T-helper 1 cell treated with Interleukin-12 subunit alpha and Interleukin-12 subunit beta and Interleukin-4 antibody, amounts not matched to agents 30 μg/mL and 1 μg/mL, for 36 hours (primary cell): ENCODE data around the gene CTAGE15.
"Not testable (repeated sequence)": the region's sequence is repeated elsewhere in the genome, so short reads cannot be mapped to it uniquely, and the experiment has no call there.

ENCODE experiments used
- H3K27ac Mint-ChIP-seq: one replicate; pipeline ENCODE4 v1.8.0; 2021; ENCODE audit warnings: mild to moderate bottlenecking, mixed read lengths
- H3K27me3 Mint-ChIP-seq: one replicate; pipeline ENCODE4 v1.8.0; 2021; ENCODE audit warnings: low read depth, mixed read lengths
- H3K36me3 Mint-ChIP-seq: one replicate; pipeline ENCODE4 v1.8.0; 2021; ENCODE audit warnings: low read depth, mixed read lengths
- H3K4me1 Mint-ChIP-seq: one replicate; pipeline ENCODE4 v1.8.0; 2021; ENCODE audit warnings: low read depth, mixed read lengths
- H3K4me3 Mint-ChIP-seq: one replicate; pipeline ENCODE4 v1.8.0; 2021; ENCODE audit warnings: mild to moderate bottlenecking, moderate library complexity, mixed read lengths
- H3K9me3 Mint-ChIP-seq: one replicate; pipeline ENCODE4 v1.8.0; 2021; ENCODE audit warnings: mixed read lengths

CTAGE15 gene

GRCh38 chr7:143571501-143571900 is at the start of gene CTAGE15:
CTAGE15 (plus strand) TSS chr7:143571801; CDS start chr7:143571818, 17 bp downstream.
- not testable (repeated sequence) for H3K36me3 Mint-ChIP-seq, H3K9me3 Mint-ChIP-seq, H3K27ac Mint-ChIP-seq, H3K4me3 Mint-ChIP-seq, H3K4me1 Mint-ChIP-seq, H3K27me3 Mint-ChIP-seq

GRCh38 chr7:143522309-143522916 is 49.2 kb upstream of the CTAGE15 start:
- not testable (repeated sequence) for H3K27me3 Mint-ChIP-seq, H3K9me3 Mint-ChIP-seq, H3K4me1 Mint-ChIP-seq, H3K4me3 Mint-ChIP-seq, H3K36me3 Mint-ChIP-seq, H3K27ac Mint-ChIP-seq

GRCh38 chr7:143531169-143531926 is 40.3 kb upstream of the CTAGE15 start:
- not testable (repeated sequence) for H3K4me1 Mint-ChIP-seq, H3K27me3 Mint-ChIP-seq, H3K9me3 Mint-ChIP-seq, H3K4me3 Mint-ChIP-seq, H3K27ac Mint-ChIP-seq, H3K36me3 Mint-ChIP-seq

DNA sequence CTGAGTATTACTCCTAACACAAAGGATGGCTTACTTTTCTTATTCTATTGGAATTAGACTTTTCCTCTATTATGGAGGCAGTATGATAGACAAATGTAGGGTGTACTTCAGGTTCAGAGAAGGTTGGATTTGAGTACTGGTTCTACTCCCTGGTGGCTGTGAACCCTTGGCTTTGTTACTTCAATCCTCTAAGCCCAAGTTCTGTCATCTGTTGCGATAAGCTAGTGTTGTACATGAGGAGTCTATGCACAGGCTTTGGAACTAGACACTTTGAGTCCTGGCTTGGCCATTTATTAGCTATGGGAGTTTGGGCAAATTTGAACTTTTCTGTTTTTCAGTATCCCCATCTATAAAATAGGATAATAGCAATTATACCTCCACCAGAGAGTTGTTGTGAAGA is 39.7 kb upstream of the CTAGE15 start:
- not testable (repeated sequence) for H3K27me3 Mint-ChIP-seq, H3K4me3 Mint-ChIP-seq

DNA sequence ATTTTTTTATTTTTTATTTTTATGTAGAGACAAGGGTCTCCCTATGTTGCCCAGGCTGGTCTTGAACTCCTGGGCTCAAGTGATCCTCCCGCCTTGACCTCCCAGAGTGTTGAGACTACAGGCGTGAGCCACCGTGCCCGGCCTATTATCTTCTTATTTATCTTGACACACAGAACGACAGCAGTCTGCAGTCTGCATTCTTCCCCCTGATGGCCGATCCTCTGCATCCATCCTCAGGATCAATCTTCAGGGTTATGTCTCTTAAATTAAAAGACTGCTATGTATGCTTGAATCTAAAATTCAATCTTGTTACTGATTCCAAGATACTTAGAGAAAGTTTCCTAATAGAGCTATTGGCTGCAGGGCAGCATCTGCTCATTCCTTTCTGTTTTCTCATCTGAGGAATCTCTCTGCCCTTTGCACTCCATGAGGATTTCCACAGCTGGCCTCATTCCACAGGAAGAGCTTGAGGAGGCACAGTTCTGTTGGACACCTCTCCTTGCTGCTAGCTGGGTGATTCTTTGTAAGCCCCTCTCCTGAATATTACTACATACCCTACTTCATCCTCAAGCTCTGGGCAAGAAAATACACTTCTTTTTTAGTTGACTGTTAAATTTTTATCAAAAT is 38.3 kb upstream of the CTAGE15 start:
- not testable (repeated sequence) for H3K27me3 Mint-ChIP-seq, H3K9me3 Mint-ChIP-seq

More for the DNA sequence above, 39.7 kb upstream of the CTAGE15 start:
- not testable (repeated sequence) for H3K9me3 Mint-ChIP-seq, H3K4me1 Mint-ChIP-seq, H3K27ac Mint-ChIP-seq, H3K36me3 Mint-ChIP-seq

GRCh38 chr7:143536443-143536842 is 35.2 kb upstream of the CTAGE15 start:
- not testable (repeated sequence) for H3K4me1 Mint-ChIP-seq, H3K9me3 Mint-ChIP-seq, H3K36me3 Mint-ChIP-seq, H3K4me3 Mint-ChIP-seq, H3K27ac Mint-ChIP-seq, H3K27me3 Mint-ChIP-seq

More for the DNA sequence above, 38.3 kb upstream of the CTAGE15 start:
- not testable (repeated sequence) for H3K36me3 Mint-ChIP-seq, H3K27ac Mint-ChIP-seq, H3K4me3 Mint-ChIP-seq, H3K4me1 Mint-ChIP-seq

- not testable (repeated sequence) for H3K4me3 Mint-ChIP-seq, H3K9me3 Mint-ChIP-seq, H3K36me3 Mint-ChIP-seq, H3K27me3 Mint-ChIP-seq, H3K4me1 Mint-ChIP-seq, H3K27ac Mint-ChIP-seq
Observed at GRCh38 chr7:143543288-143544038, 28.1 kb upstream of the CTAGE15 start.

DNA sequence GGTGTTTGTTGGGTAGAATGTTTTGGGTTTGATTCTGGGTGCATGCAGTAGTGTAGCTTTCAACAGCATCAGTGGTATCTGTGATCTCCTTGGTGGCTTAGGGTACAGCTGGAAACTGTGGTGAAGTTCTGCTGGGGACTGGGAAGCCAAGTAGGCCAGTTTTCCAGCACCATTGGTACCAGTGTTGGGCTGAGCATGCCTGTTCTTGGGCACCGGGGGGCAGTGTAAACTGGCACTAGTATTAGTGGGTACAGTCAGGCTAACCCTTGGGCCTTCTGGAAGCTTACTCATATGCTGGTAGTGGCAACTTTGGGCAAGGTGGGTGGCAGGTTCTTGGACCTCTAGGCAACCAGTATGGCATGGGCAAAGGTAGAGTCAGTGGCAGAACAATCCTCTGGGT is 15.6 kb upstream of the CTAGE15 start:
- not testable (repeated sequence) for H3K4me1 Mint-ChIP-seq, H3K36me3 Mint-ChIP-seq, H3K27ac Mint-ChIP-seq, H3K9me3 Mint-ChIP-seq, H3K27me3 Mint-ChIP-seq, H3K4me3 Mint-ChIP-seq

DNA sequence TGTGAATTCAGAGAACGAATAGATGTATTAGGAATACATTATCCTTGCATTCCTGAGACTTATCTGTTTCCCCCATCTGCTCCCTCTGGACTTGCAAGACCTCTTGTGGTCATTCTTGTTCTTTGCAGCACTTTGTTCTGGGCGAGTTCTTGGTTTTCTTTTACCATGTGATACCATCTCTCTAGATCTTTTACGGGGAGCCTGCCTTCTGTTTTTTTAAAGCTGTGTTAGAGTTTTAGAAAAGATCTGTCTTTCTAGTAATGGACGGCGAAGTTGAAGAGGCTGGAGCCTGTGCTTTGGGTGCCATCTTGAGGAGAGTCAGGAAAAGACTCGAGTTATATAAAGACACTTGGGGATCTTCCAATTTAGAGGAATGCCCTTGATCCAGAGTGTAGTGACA is 8.3 kb upstream of the CTAGE15 start:
- not testable (repeated sequence) for H3K27me3 Mint-ChIP-seq, H3K4me1 Mint-ChIP-seq, H3K4me3 Mint-ChIP-seq, H3K9me3 Mint-ChIP-seq, H3K27ac Mint-ChIP-seq, H3K36me3 Mint-ChIP-seq

GRCh38 chr7:143566001-143566400 is 5.6 kb upstream of the CTAGE15 start:
- H3K27ac Mint-ChIP-seq, H3K36me3 Mint-ChIP-seq, H3K4me1 Mint-ChIP-seq, H3K27me3 Mint-ChIP-seq, H3K4me3 Mint-ChIP-seq, H3K9me3 Mint-ChIP-seq: not testable (repeated sequence)

GRCh38 chr7:143588183-143588582 is 16.6 kb downstream of the CTAGE15 start:
- H3K36me3 Mint-ChIP-seq, H3K27me3 Mint-ChIP-seq, H3K4me3 Mint-ChIP-seq, H3K4me1 Mint-ChIP-seq, H3K9me3 Mint-ChIP-seq, H3K27ac Mint-ChIP-seq: not testable (repeated sequence)

GRCh38 chr7:143589897-143590296 is 18.3 kb downstream of the CTAGE15 start:
- not testable (repeated sequence) for H3K27ac Mint-ChIP-seq, H3K36me3 Mint-ChIP-seq, H3K4me1 Mint-ChIP-seq, H3K4me3 Mint-ChIP-seq, H3K27me3 Mint-ChIP-seq, H3K9me3 Mint-ChIP-seq

DNA sequence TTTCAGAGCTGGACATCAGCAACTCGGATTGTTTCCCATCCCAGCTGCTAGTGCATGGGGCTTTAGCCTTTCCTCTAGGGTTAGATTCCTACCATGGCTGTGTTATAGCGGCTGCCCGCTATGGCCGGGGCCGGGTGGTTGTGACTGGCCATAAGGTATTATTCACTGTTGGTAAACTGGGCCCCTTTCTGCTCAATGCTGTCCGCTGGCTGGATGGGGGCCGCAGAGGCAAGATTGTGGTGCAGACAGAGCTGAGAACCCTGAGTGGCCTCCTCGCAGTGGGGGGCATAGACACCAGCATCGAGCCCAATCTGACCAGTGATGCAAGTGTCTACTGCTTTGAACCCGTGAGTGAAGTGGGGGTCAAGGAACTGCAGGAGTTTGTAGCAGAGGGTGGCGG is 26.5 kb downstream of the CTAGE15 start:
- not testable (repeated sequence) for H3K4me1 Mint-ChIP-seq, H3K9me3 Mint-ChIP-seq, H3K27ac Mint-ChIP-seq, H3K27me3 Mint-ChIP-seq, H3K36me3 Mint-ChIP-seq, H3K4me3 Mint-ChIP-seq

GRCh38 chr7:143603549-143603948 is 31.9 kb downstream of the CTAGE15 start:
- not testable (repeated sequence) for H3K27me3 Mint-ChIP-seq, H3K4me3 Mint-ChIP-seq, H3K9me3 Mint-ChIP-seq, H3K36me3 Mint-ChIP-seq, H3K4me1 Mint-ChIP-seq, H3K27ac Mint-ChIP-seq

DNA sequence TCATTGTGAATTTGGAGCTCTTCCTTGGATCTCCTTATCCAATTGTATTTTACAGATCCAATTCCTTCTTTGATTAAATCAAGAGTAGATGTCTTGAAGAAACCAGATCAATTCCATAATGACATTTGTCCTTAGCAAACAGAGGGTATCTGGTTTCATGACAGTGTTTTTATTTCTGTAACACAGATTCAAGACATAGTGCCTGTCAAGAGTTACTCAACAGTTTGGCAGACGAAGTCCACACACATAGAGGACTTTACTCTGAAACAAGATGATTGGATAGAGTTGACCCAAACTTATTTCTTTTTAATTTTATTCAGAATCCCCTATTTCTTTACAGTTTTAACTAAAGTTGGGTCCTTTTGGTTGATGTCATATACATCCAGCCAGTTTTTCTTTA is 34.5 kb downstream of the CTAGE15 start:
- not testable (repeated sequence) for H3K4me3 Mint-ChIP-seq, H3K36me3 Mint-ChIP-seq, H3K9me3 Mint-ChIP-seq, H3K4me1 Mint-ChIP-seq, H3K27ac Mint-ChIP-seq, H3K27me3 Mint-ChIP-seq
